ENCODE data around the gene PRRT2. TPM values are rescaled to one million over a fixed set of nuclear protein-coding genes. Genes with fewer than 3 reads are reported as not detected.

PRRT2 gene
- total and polyA plus RNA-seq, 2 donors (not counting 3 experiments of a cell fraction or from before 2014, with no cell fraction given), result 3.3 TPM

- TF ChIP-seq JUN (IDR thresholded peaks at IDR 0.05; ENCODE audit: borderline replicate concordance, insufficient read depth, insufficient read length, low read depth), result no peak
- TF ChIP-seq MYC (IDR thresholded peaks at IDR 0.05; ENCODE audit: low read depth, low read length), result no peak
- no peak for TF ChIP-seq POLR2AphosphoS5 (IDR thresholded peaks at IDR 0.05; ENCODE audit: insufficient read depth, low read depth, low read length)
- TF ChIP-seq FOS (IDR thresholded peaks at IDR 0.05; ENCODE audit: borderline replicate concordance, insufficient read depth, low read length), result no peak
- no peak for TF ChIP-seq GATA2 (IDR thresholded peaks at IDR 0.05; ENCODE audit: insufficient read depth, insufficient read length, low read depth, low read length)
- TF ChIP-seq POLR2A (IDR thresholded peaks at IDR 0.05; ENCODE audit: low read depth, low read length), result no peak
- no peak for TF ChIP-seq CTCF (IDR thresholded peaks at IDR 0.05; ENCODE audit: extremely low read depth in 1 of 2, insufficient read depth in 1 of 2, low read depth in 1 of 2, low read length in 2 of 2)
- TF ChIP-seq EZH2 (IDR thresholded peaks at IDR 0.05; ENCODE audit: borderline replicate concordance, low read depth, low read length, severe bottlenecking), result no peak
- no peak for TF ChIP-seq MAX (IDR thresholded peaks at IDR 0.05; ENCODE audit: insufficient read depth, insufficient read length)
- H2AFZ ChIP-seq (ENCODE audit: low read depth, low read length), result no peak overlapping the region
- no peak overlapping the region for H3K4me3 ChIP-seq (replicated peaks in 1 of 3; ENCODE audit: insufficient read depth in 1 of 3, low read depth in 1 of 3, low read length in 3 of 3)
- no peak overlapping the region for H3K9ac ChIP-seq (replicated peaks; ENCODE audit: extremely low read depth, insufficient read depth, low read length)
- no peak overlapping the region for H3K27ac ChIP-seq (ENCODE audit: insufficient read depth, low read depth, low read length)
- no peaks in the 10 kb centered on the region for H3K9me1 ChIP-seq (replicated peaks; ENCODE audit: control insufficient read depth, extremely low read depth, insufficient read depth, low read length)
- no peaks in the 10 kb centered on the region for H4K20me1 ChIP-seq (replicated peaks; ENCODE audit: control insufficient read depth, extremely low read depth, insufficient read depth, low read length)
- no peaks in the 10 kb centered on the region for H3K27me3 ChIP-seq (ENCODE audit: control insufficient read depth in 2 of 2, insufficient read depth in 2 of 2, low read length in 2 of 2)
- no peak overlapping the region for H3K4me2 ChIP-seq (ENCODE audit: insufficient read depth, low read length)
- BruUV-seq (replicated peaks), result no TSS peak
- no peak for FAIRE-seq
- intact Hi-C loops (cut with micrococcal nuclease), result no loop called here
- no peaks in the 10 kb centered on the region for H3K9me3 ChIP-seq (replicated peaks; ENCODE audit: control insufficient read depth, insufficient read depth, low read length)
- dilution Hi-C loops (cut with MboI; ENCODE audit: extremely low pct_ligation_motif_present, low sequenced_read_pairs), result no loop called here
- peaks cover 30% of the 10 kb centered on the region for H3K79me2 ChIP-seq (ENCODE audit: control insufficient read depth, insufficient read depth, low read length)
- peaks cover 40% of the 10 kb centered on the region for H3K4me1 ChIP-seq (ENCODE audit: control insufficient read depth, extremely low read depth, insufficient read depth, low read length)
- CTCF ChIA-PET, result interaction anchor here (0.8 to 8.2 kb wide), 5 partner anchors 9 to 118 kb away, joined by 3 to 140 read pairs (median 3); no protein-coding TSS in a partner anchor
- DNase-seq (ENCODE audit: low read depth, low spot score), result no peak
- peaks cover 0 to 5% of the 10 kb centered on the region in 2 experiments for H3K36me3 ChIP-seq (ENCODE audit: control insufficient read depth in 2 of 2, extremely low read depth in 1 of 2, insufficient read depth in 2 of 2, low read length in 2 of 2)
- POLR2A ChIA-PET, result no interaction called here
These were observed 6.1 kb downstream of the PRRT2 start for GRCh38 chr16:29818082-29818481.

Measured in endothelial cell of umbilical vein (primary cell).